ENCODE data around the gene TMSB10.
A peak's percentile ranks its signal among the peaks of the same experiment; 100 is the strongest.
"Not testable (repeated sequence)": the region's sequence is repeated elsewhere in the genome, so short reads cannot be mapped to it uniquely, and the experiment has no call there.

Gene TMSB10

GRCh38 chr2:84905181-84906107, at the start of gene TMSB10:
Gene TMSB10 (plus strand): TSS chr2:84905656.
- no peak for DNase-seq

- no peak for DNase-seq
These were observed 49.7 kb upstream of the TMSB10 start for GRCh38 chr2:84855731-84856130.

- no peak for DNase-seq
These were observed 48.7 kb upstream of the TMSB10 start for GRCh38 chr2:84856787-84857186.

- DNase-seq: no peak
These were observed 47.9 kb upstream of the TMSB10 start for GRCh38 chr2:84857566-84857965.

GRCh38 chr2:84858123-84858522, 47.3 kb upstream of the TMSB10 start:
- DNase-seq: no peak

GRCh38 chr2:84858937-84859336, 46.5 kb upstream of the TMSB10 start:
- no peak for DNase-seq

GRCh38 chr2:84861539-84861938, 43.9 kb upstream of the TMSB10 start:
- no peak for DNase-seq

GRCh38 chr2:84862006-84862405, 43.5 kb upstream of the TMSB10 start:
- no peak for DNase-seq

- peak in 1 of 2 experiments; percentile 23 for DNase-seq
These were observed 40.2 kb upstream of the TMSB10 start for GRCh38 chr2:84865181-84865783.

GRCh38 chr2:84866122-84866521, 39.3 kb upstream of the TMSB10 start:
- no peak for DNase-seq

- DNase-seq: not testable (repeated sequence)
These were observed 37.1 kb upstream of the TMSB10 start for GRCh38 chr2:84868327-84868726.

- DNase-seq: no peak
These were observed 35.1 kb upstream of the TMSB10 start for GRCh38 chr2:84870306-84870705.

GRCh38 chr2:84872691-84873090, 32.8 kb upstream of the TMSB10 start:
- not testable (repeated sequence) for DNase-seq

GRCh38 chr2:84873350-84873749, 32.1 kb upstream of the TMSB10 start:
- no peak for DNase-seq

- no peak for DNase-seq
These were observed 30.9 kb upstream of the TMSB10 start for GRCh38 chr2:84874381-84875212.

- DNase-seq: no peak
These were observed 30.3 kb upstream of the TMSB10 start for GRCh38 chr2:84875213-84875560.

- DNase-seq: not testable (repeated sequence)
These were observed 29.8 kb upstream of the TMSB10 start for GRCh38 chr2:84875619-84876018.

- no peak for DNase-seq
These were observed 29.1 kb upstream of the TMSB10 start for GRCh38 chr2:84876369-84876768.

GRCh38 chr2:84878459-84878858, 27.0 kb upstream of the TMSB10 start:
- DNase-seq: no peak

- DNase-seq: no peak
These were observed 26.4 kb upstream of the TMSB10 start for GRCh38 chr2:84878896-84879583.

- no peak for DNase-seq
These were observed 25.7 kb upstream of the TMSB10 start for GRCh38 chr2:84879584-84880394.

GRCh38 chr2:84880395-84880644, 25.1 kb upstream of the TMSB10 start:
- no peak for DNase-seq
